GM23248 (cell line): Measurements from ENCODE around the gene CADPS.

ENCODE experiments used
- EZH2 ChIP-seq: fragments of 200-600 bp; sonication (generic); IDR thresholded peaks from 2 replicates; pipeline ENCODE4 v1.6.1; 2018; ENCODE audit warnings: antibody characterized with exemption, mild to moderate bottlenecking; ENCODE audit not compliant: insufficient read depth, poor library complexity, severe bottlenecking
- EZH2phosphoT487 ChIP-seq: fragments of 200-600 bp; sonication (generic); IDR thresholded peaks from 2 replicates; pipeline ENCODE4 v1.6.1; 2018; ENCODE audit warnings: antibody characterized with exemption, moderate library complexity, mild to moderate bottlenecking, low read depth; ENCODE audit not compliant: insufficient read depth

GRCh38 chr3:62369476-62369743 is 505.8 kb downstream of the CADPS start:
- TF ChIP-seq EZH2phosphoT487 = no peak
- no peak for TF ChIP-seq EZH2
